ENCODE results near the gene SHC2.
"Not testable (repeated sequence)": the region's sequence is repeated elsewhere in the genome, so short reads cannot be mapped to it uniquely, and the experiment has no call there.

The SHC2 gene

GRCh38 chr19:406135-406781 is 54.6 kb downstream of the SHC2 start:
- DNase-seq (ENCODE audit: low read depth), result no peak

GRCh38 chr19:405121-405965 is 55.5 kb downstream of the SHC2 start:
- no peak for DNase-seq (ENCODE audit: low read depth)

GRCh38 chr19:403221-404027 is 57.4 kb downstream of the SHC2 start:
- DNase-seq (ENCODE audit: low read depth), result no peak

GRCh38 chr19:402786-403185 is 58.0 kb downstream of the SHC2 start:
- DNase-seq (ENCODE audit: low read depth), result no peak

GRCh38 chr19:401866-402511 is 58.8 kb downstream of the SHC2 start:
- no peak for DNase-seq (ENCODE audit: low read depth)

GRCh38 chr19:400976-401865 is 59.6 kb downstream of the SHC2 start:
- no peak for DNase-seq (ENCODE audit: low read depth)

GRCh38 chr19:399370-399769 is 61.5 kb downstream of the SHC2 start:
- no peak for DNase-seq (ENCODE audit: low read depth)

- no peak for DNase-seq (ENCODE audit: low read depth)
These were observed 62.1 kb downstream of the SHC2 start for GRCh38 chr19:398719-399118.

- DNase-seq (ENCODE audit: low read depth), result no peak
These were observed 62.7 kb downstream of the SHC2 start for GRCh38 chr19:397941-398706.

GRCh38 chr19:397321-397720 is 63.5 kb downstream of the SHC2 start:
- no peak for DNase-seq (ENCODE audit: low read depth)

- no peak for DNase-seq (ENCODE audit: low read depth)
These were observed 65.4 kb downstream of the SHC2 start for GRCh38 chr19:395467-395866.

GRCh38 chr19:394857-395256 is 66.0 kb downstream of the SHC2 start:
- DNase-seq (ENCODE audit: low read depth), result not testable (repeated sequence)

GRCh38 chr19:393560-393959 is 67.3 kb downstream of the SHC2 start:
- DNase-seq (ENCODE audit: low read depth), result not testable (repeated sequence)

GRCh38 chr19:392375-392970 is 68.4 kb downstream of the SHC2 start:
- DNase-seq (ENCODE audit: low read depth), result no peak

- no peak for DNase-seq (ENCODE audit: low read depth)
These were observed 69.0 kb downstream of the SHC2 start for GRCh38 chr19:391726-392374.

GRCh38 chr19:391207-391557 is 69.7 kb downstream of the SHC2 start:
- DNase-seq (ENCODE audit: low read depth), result no peak

- no peak for DNase-seq (ENCODE audit: low read depth)
These were observed 70.2 kb downstream of the SHC2 start for GRCh38 chr19:390386-391206.

- no peak for DNase-seq (ENCODE audit: low read depth)
These were observed 70.9 kb downstream of the SHC2 start for GRCh38 chr19:389935-390289.
